ENCODE results near the gene CTNNA1.

Gene CTNNA1

GRCh38 chr5:138981131-138981530, 227.9 kb downstream of the CTNNA1 start:
- Histone ChIP-seq H3K27me3 (replicated peaks in 2 of 5; ENCODE audit: control insufficient read depth in 4 of 5, insufficient read depth in 5 of 5, low read length in 4 of 5) (no peaks in the 10 kb centered on the region), H3K36me3 (ENCODE audit: control insufficient read depth in 4 of 4, insufficient read depth in 4 of 4, low read length in 3 of 4) (peaks cover 0 to 8% (median 3%) of the 10 kb centered on the region in 4 experiments), H3K9me3 (ENCODE audit: control extremely low read depth in 1 of 5, control insufficient read depth in 4 of 5, insufficient read depth in 2 of 5, low read depth in 1 of 5, low read length in 4 of 5) (no peaks in the 10 kb centered on the region), H3K27ac (ENCODE audit: insufficient read depth in 1 of 2, low read depth in 1 of 2, low read length in 2 of 2, poor library complexity in 1 of 2, severe bottlenecking in 2 of 2) (no peak overlapping the region), H3K4me1 (ENCODE audit: control extremely low read depth in 1 of 4, control insufficient read depth in 4 of 4, insufficient read depth in 4 of 4, low read length in 3 of 4) (peaks cover 7 to 46% (median 31%) of the 10 kb centered on the region in 4 experiments), H3K4me3 (ENCODE audit: control insufficient read depth in 1 of 7, extremely low read depth in 1 of 7, insufficient read depth in 4 of 7, low read depth in 2 of 7, low read length in 6 of 7) (no peak overlapping the region)
- DNase-seq = no peak
- WGBS (ENCODE audit: insufficient coverage) = 100% methylated on average over 2 of the region's 3 CpGs
- CTCF ChIA-PET = interaction anchor here (1.2 kb wide), 1 partner anchor 49 kb away, joined by 3 read pairs; no protein-coding TSS in a partner anchor
- POLR2A ChIA-PET = interaction anchor here (0.6 kb wide), 1 partner anchor 30 kb away, joined by 3 read pairs; no protein-coding TSS in a partner anchor

DNA sequence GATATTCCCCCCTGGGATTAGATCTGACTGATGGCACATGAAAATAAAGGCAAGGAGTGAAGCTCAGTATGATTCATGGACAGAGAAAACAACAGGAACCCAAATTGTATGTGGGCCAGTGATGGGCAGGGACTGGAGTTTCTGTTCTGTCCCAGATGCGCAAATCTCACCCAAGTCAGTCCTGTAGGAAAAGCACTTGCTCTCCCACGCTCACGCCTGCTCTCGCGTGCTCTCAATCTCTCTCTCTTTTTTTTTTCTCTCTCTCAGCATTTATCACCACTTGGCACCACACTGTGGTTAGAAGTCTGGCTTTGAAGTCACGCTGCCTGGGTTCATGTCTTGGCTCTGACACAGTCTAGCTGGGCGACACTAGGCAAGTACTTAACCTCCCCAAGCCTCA, 228.4 kb downstream of the CTNNA1 start:
- ChIA-PET CTCF (no interaction called here), POLR2A (no interaction called here)
- no peak overlapping the region for H3K27ac ChIP-seq (ENCODE audit: insufficient read depth in 1 of 2, low read depth in 1 of 2, low read length in 2 of 2, poor library complexity in 1 of 2, severe bottlenecking in 2 of 2)
- DNase-seq = peak; percentile 34 to 67 (median 56)
- H3K9me3 ChIP-seq (ENCODE audit: control extremely low read depth in 1 of 5, control insufficient read depth in 4 of 5, insufficient read depth in 2 of 5, low read depth in 1 of 5, low read length in 4 of 5) = no peaks in the 10 kb centered on the region
- WGBS (ENCODE audit: insufficient coverage) = 42% methylated on average over 7 of the region's 7 CpGs
- peaks cover 7 to 49% (median 31%) of the 10 kb centered on the region in 4 experiments for H3K4me1 ChIP-seq (ENCODE audit: control extremely low read depth in 1 of 4, control insufficient read depth in 4 of 4, insufficient read depth in 4 of 4, low read length in 3 of 4)
- peaks cover 0 to 8% (median 3%) of the 10 kb centered on the region in 4 experiments for H3K36me3 ChIP-seq (ENCODE audit: control insufficient read depth in 4 of 4, insufficient read depth in 4 of 4, low read length in 3 of 4)
- H3K4me3 ChIP-seq (ENCODE audit: control insufficient read depth in 1 of 7, extremely low read depth in 1 of 7, insufficient read depth in 4 of 7, low read depth in 2 of 7, low read length in 6 of 7) = peak overlapping the region in 1 of 7 experiments; percentile 37
- no peaks in the 10 kb centered on the region for H3K27me3 ChIP-seq (replicated peaks in 2 of 5; ENCODE audit: control insufficient read depth in 4 of 5, insufficient read depth in 5 of 5, low read length in 4 of 5)

GRCh38 chr5:138983984-138984383, 230.8 kb downstream of the CTNNA1 start:
- CTCF ChIA-PET = interaction anchor here (0.9 to 1.7 kb wide), 3 partner anchors 8 to 21 kb away, joined by 3 to 4 read pairs (median 3); no protein-coding TSS in a partner anchor
- Histone ChIP-seq H3K9me3 (ENCODE audit: control extremely low read depth in 1 of 5, control insufficient read depth in 4 of 5, insufficient read depth in 2 of 5, low read depth in 1 of 5, low read length in 4 of 5) (no peaks in the 10 kb centered on the region), H3K27ac (ENCODE audit: insufficient read depth in 1 of 2, low read depth in 1 of 2, low read length in 2 of 2, poor library complexity in 1 of 2, severe bottlenecking in 2 of 2) (no peak overlapping the region), H3K36me3 (ENCODE audit: control insufficient read depth in 4 of 4, insufficient read depth in 4 of 4, low read length in 3 of 4) (peaks cover 0 to 9% (median 5%) of the 10 kb centered on the region in 4 experiments), H3K4me1 (ENCODE audit: control extremely low read depth in 1 of 4, control insufficient read depth in 4 of 4, insufficient read depth in 4 of 4, low read length in 3 of 4) (peaks cover 7 to 46% (median 31%) of the 10 kb centered on the region in 4 experiments), H3K27me3 (replicated peaks in 2 of 5; ENCODE audit: control insufficient read depth in 4 of 5, insufficient read depth in 5 of 5, low read length in 4 of 5) (no peaks in the 10 kb centered on the region), H3K4me3 (ENCODE audit: control insufficient read depth in 1 of 7, extremely low read depth in 1 of 7, insufficient read depth in 4 of 7, low read depth in 2 of 7, low read length in 6 of 7) (no peak overlapping the region)
- POLR2A ChIA-PET = no interaction called here
- no peak for DNase-seq
- 100% methylated on average over 1 of the region's 2 CpGs for WGBS (ENCODE audit: insufficient coverage)
